Activated B cell treated with CpG ODN at 0.5 μM for 24 hours (primary cell): ENCODE results near the gene CCR6. TPM values are rescaled to one million over a fixed set of nuclear protein-coding genes. Genes with fewer than 3 reads are reported as not detected.
A peak's percentile ranks its signal among the peaks of the same experiment; 100 is the strongest.

Source experiments
- ATAC-seq: fragments of 200-7000 bp; cut with Tn5 transposase; one replicate; pipeline ENCODE4 v1.10.0; 2021; ENCODE audit warnings: low read depth, mild to moderate bottlenecking, moderate library complexity
- CTCF ChIA-PET: fragments of 350-600 bp; sonication (Branson Sonifier 250); formaldehyde crosslinking; loops from one replicate; lab custom pipeline; 2021; ENCODE audit warnings: antibody characterized with exemption; lab: Charles Lee
- POLR2A ChIA-PET: fragments of 350-600 bp; sonication (Branson Sonifier 250); formaldehyde crosslinking; loops from one replicate; lab custom pipeline; 2021; ENCODE audit warnings: antibody characterized with exemption; lab: Charles Lee
- DNase-seq: peaks from one replicate; pipeline ENCODE4 v3.0.0; 2022
- H3K27ac Mint-ChIP-seq: one replicate; pipeline ENCODE4 v1.8.0; 2020; ENCODE audit warnings: mixed read lengths
- H3K27me3 Mint-ChIP-seq: one replicate; pipeline ENCODE4 v1.8.0; 2021; ENCODE audit warnings: mixed read lengths
- H3K36me3 Mint-ChIP-seq: one replicate; pipeline ENCODE4 v1.8.0; 2021; ENCODE audit warnings: low read depth, mixed read lengths
- H3K4me1 Mint-ChIP-seq: one replicate; pipeline ENCODE4 v1.8.0; 2021; ENCODE audit warnings: mixed read lengths
- H3K4me3 Mint-ChIP-seq: one replicate; pipeline ENCODE4 v1.8.0; 2020; ENCODE audit warnings: mild to moderate bottlenecking, mixed read lengths
- H3K9me3 Mint-ChIP-seq: one replicate; pipeline ENCODE4 v1.8.0; 2020; ENCODE audit warnings: mixed read lengths
- intact Hi-C: fragments of 100-400 bp; cut with micrococcal nuclease; formaldehyde crosslinking; loops from one replicate; pipeline ENCODE4 v1.15.1; 2024
- total RNA-seq: library from RNA; stranded (reverse); gene quantifications from 2 replicates; pipeline ENCODE4 v1.2.3, GENCODE V29; 2022
- TF ChIP-seq, protein P1 (sequence below): fragments of 200-600 bp; IDR thresholded peaks from one replicate; pipeline ENCODE4 v1.8.0; 2022; ENCODE audit warnings: antibody characterized with exemption, mild to moderate bottlenecking

Gene CCR6
- total RNA-seq, 1 donor from 2014 or later: 28.9 TPM

- H3K27me3 Mint-ChIP-seq: no peaks in the 10 kb centered on the region
- peaks cover 12% of the 10 kb centered on the region for H3K36me3 Mint-ChIP-seq
- ChIA-PET POLR2A (interaction anchor here (1.0 to 3.4 kb wide), 5 partner anchors 9 to 41 kb away, joined by 4 to 84 read pairs (median 6); partner anchors contain the start of gene CCR6), CTCF (interaction anchor here (2.1 to 11.5 kb wide), 2 partner anchors 18 to 44 kb away, joined by 12 to 145 read pairs; no protein-coding TSS in a partner anchor)
- intact Hi-C loops: no loop called here
- DNase-seq (no peak), ATAC-seq (no peak)
- peak overlapping the region; percentile 2 for H3K4me3 Mint-ChIP-seq
- peak overlapping the region; percentile 89 for H3K27ac Mint-ChIP-seq
- peaks cover 100% of the 10 kb centered on the region for H3K4me1 Mint-ChIP-seq
- TF ChIP-seq, protein P1, sequence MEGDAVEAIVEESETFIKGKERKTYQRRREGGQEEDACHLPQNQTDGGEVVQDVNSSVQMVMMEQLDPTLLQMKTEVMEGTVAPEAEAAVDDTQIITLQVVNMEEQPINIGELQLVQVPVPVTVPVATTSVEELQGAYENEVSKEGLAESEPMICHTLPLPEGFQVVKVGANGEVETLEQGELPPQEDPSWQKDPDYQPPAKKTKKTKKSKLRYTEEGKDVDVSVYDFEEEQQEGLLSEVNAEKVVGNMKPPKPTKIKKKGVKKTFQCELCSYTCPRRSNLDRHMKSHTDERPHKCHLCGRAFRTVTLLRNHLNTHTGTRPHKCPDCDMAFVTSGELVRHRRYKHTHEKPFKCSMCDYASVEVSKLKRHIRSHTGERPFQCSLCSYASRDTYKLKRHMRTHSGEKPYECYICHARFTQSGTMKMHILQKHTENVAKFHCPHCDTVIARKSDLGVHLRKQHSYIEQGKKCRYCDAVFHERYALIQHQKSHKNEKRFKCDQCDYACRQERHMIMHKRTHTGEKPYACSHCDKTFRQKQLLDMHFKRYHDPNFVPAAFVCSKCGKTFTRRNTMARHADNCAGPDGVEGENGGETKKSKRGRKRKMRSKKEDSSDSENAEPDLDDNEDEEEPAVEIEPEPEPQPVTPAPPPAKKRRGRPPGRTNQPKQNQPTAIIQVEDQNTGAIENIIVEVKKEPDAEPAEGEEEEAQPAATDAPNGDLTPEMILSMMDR: no peak
- H3K9me3 Mint-ChIP-seq: no peaks in the 10 kb centered on the region
Observed at GRCh38 chr6:167096991-167097390, 25.9 kb upstream of the CCR6 start.

GRCh38 chr6:167097770-167098169 is 25.1 kb upstream of the CCR6 start:
- peaks cover 8% of the 10 kb centered on the region for H3K36me3 Mint-ChIP-seq
- no peaks in the 10 kb centered on the region for H3K27me3 Mint-ChIP-seq
- peak overlapping the region; percentile 56 for H3K4me3 Mint-ChIP-seq
- H3K4me1 Mint-ChIP-seq: peaks cover 100% of the 10 kb centered on the region
- POLR2A ChIA-PET: interaction anchor here (1.0 to 3.4 kb wide), 9 partner anchors 8 to 54 kb away, joined by 4 to 84 read pairs (median 6); partner anchors contain the start of gene CCR6
- no peaks in the 10 kb centered on the region for H3K9me3 Mint-ChIP-seq
- TF ChIP-seq, protein P1: no peak
- intact Hi-C loops: no loop called here
- peak overlapping the region; percentile 89 for H3K27ac Mint-ChIP-seq
- CTCF ChIA-PET: interaction anchor here (2.1 to 11.5 kb wide), 2 partner anchors 17 to 43 kb away, joined by 12 to 145 read pairs; no protein-coding TSS in a partner anchor
- ATAC-seq: no peak
- no peak for DNase-seq

GRCh38 chr6:167098825-167099225 is 24.1 kb upstream of the CCR6 start:
- peaks cover under 1% of the 10 kb centered on the region for H3K36me3 Mint-ChIP-seq
- no peaks in the 10 kb centered on the region for H3K27me3 Mint-ChIP-seq
- H3K27ac Mint-ChIP-seq: peak overlapping the region; percentile 89
- H3K4me1 Mint-ChIP-seq: peaks cover 100% of the 10 kb centered on the region
- H3K4me3 Mint-ChIP-seq: peak overlapping the region; percentile 56
- POLR2A ChIA-PET: interaction anchor here (1.0 to 3.4 kb wide), 16 partner anchors 9 to 148 kb away, joined by 3 to 84 read pairs (median 6); partner anchors contain the start of genes CCR6 and RNASET2
- CTCF ChIA-PET: interaction anchor here (1.0 to 11.5 kb wide), 3 partner anchors 14 to 42 kb away, joined by 4 to 145 read pairs (median 12); no protein-coding TSS in a partner anchor
- intact Hi-C loops: no loop called here
- DNase-seq (peak; percentile 47), ATAC-seq (peak; percentile 23)
- TF ChIP-seq, protein P1: no peak
- no peaks in the 10 kb centered on the region for H3K9me3 Mint-ChIP-seq

DNA sequence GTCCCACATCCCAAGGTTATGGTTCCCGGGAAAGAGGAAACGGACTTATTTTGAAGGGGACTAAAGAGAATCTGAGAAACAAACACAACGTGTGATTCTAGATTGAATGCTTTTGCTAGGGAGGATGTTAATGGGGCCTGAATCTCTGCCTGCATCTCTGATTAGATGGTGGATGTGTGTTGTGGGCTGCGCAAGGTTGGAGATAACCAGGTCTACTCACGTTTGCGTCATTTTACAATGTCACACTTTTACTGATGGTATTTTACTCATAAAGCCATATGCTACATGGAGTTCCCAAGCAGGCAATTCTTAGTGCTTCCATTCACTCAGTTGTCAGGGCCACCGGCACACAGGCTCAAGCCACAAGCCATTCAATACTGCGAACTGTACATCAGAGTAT is 23.2 kb upstream of the CCR6 start:
- peaks cover 100% of the 10 kb centered on the region for H3K4me1 Mint-ChIP-seq
- peak overlapping the region; percentile 56 for H3K4me3 Mint-ChIP-seq
- ATAC-seq: no peak

DNA sequence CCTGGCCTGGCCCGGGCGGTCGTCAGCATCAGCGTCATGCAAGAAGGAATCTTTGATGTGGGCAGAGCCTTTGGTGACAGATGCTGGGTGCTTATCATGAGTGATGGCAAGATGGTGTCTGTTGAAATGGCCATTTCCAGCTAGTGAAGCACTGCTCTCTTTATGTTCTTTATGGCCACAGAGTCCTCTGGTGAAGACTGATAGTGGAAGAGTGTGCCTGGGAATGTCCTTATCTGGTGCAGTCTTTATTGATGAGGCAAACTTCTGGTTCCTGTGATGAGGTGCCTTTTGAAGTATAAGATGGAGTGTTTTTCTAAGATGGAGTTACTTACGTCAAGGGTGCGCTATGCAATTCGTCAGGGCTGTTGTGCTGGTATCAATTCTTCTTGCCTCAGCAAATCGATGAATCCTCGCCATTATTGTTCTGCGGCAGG is 22.6 kb upstream of the CCR6 start:
- no peak for DNase-seq
- ChIA-PET CTCF (no interaction called here), POLR2A (interaction anchor here (1.4 to 4.0 kb wide), 2 partner anchors 13 to 19 kb away, joined by 9 to 19 read pairs; no protein-coding TSS in a partner anchor)
- no peaks in the 10 kb centered on the region for H3K36me3 Mint-ChIP-seq
- intact Hi-C loops: no loop called here
- TF ChIP-seq, protein P1: no peak
- H3K27ac Mint-ChIP-seq: peak overlapping the region; percentile 89
- no peak for ATAC-seq
- H3K4me3 Mint-ChIP-seq: peak overlapping the region; percentile 15
- H3K9me3 Mint-ChIP-seq: no peaks in the 10 kb centered on the region
- no peaks in the 10 kb centered on the region for H3K27me3 Mint-ChIP-seq
- peaks cover 100% of the 10 kb centered on the region for H3K4me1 Mint-ChIP-seq

More for the DNA sequence above, 23.2 kb upstream of the CCR6 start:
- intact Hi-C loops: no loop called here
- DNase-seq: no peak
- Mint-ChIP-seq H3K27ac (peak overlapping the region; percentile 89), H3K27me3 (no peaks in the 10 kb centered on the region), H3K9me3 (no peaks in the 10 kb centered on the region), H3K36me3 (no peaks in the 10 kb centered on the region)
- TF ChIP-seq, protein P1: no peak
- CTCF ChIA-PET: no interaction called here
- POLR2A ChIA-PET: interaction anchor here (1.3 to 3.4 kb wide), 6 partner anchors 10 to 41 kb away, joined by 6 to 84 read pairs (median 11); partner anchors contain the start of gene CCR6
